LNCAP (cell line): ENCODE measurements around the gene ADAMTS19.

Experiments
- TF ChIP-seq, protein P1 (sequence below): fragments of 450-650 bp; IDR thresholded peaks from 2 replicates; pipeline ENCODE4 v1.5.1; 2017; ENCODE audit warnings: mild to moderate bottlenecking

Gene ADAMTS19

DNA sequence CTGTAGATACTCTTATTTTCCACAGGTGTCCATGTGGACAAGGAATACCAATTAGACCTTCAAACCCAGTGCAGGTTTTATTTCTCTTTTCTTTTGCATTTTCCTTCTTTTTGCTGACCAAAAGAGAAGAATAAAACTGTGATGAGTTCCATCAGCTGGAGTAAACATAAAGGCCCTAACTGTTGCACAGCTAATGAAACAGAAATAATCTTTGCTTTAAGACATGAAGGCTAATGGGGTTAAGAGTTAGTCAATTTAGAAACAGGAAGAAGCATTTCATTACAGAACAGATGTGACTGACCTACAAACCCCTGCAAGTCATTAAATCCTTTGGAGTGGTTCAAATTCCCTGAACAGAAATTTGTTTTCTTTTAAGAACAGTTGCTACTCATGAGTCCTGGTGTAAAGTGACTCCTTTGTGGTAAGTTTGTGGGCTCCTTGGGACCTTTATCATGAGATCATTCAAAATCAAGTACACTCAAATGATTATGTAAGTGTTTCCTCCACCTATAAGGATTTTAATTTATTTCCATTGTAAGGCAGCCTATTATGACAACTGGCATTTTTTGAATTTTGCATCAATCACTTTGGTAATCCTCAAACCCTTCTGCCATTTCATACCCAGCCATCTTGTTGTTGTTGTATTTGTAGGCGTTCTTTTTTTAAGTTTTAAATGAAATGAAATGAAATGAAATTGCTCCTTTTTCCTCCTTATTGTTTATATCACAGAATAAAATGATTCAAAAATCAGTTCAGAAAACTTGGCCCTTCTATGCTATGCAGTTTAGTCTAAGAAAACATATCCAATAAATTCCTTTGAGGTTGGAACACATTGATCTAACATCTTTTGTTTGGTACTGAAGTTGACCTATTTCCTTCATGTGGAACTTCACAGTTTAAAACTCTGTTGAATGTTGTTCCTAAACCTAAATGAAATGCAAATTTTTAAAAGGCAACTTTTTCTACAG, 289.1 kb downstream of the ADAMTS19 start:
- TF ChIP-seq, protein P1, sequence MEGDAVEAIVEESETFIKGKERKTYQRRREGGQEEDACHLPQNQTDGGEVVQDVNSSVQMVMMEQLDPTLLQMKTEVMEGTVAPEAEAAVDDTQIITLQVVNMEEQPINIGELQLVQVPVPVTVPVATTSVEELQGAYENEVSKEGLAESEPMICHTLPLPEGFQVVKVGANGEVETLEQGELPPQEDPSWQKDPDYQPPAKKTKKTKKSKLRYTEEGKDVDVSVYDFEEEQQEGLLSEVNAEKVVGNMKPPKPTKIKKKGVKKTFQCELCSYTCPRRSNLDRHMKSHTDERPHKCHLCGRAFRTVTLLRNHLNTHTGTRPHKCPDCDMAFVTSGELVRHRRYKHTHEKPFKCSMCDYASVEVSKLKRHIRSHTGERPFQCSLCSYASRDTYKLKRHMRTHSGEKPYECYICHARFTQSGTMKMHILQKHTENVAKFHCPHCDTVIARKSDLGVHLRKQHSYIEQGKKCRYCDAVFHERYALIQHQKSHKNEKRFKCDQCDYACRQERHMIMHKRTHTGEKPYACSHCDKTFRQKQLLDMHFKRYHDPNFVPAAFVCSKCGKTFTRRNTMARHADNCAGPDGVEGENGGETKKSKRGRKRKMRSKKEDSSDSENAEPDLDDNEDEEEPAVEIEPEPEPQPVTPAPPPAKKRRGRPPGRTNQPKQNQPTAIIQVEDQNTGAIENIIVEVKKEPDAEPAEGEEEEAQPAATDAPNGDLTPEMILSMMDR: no peak

DNA sequence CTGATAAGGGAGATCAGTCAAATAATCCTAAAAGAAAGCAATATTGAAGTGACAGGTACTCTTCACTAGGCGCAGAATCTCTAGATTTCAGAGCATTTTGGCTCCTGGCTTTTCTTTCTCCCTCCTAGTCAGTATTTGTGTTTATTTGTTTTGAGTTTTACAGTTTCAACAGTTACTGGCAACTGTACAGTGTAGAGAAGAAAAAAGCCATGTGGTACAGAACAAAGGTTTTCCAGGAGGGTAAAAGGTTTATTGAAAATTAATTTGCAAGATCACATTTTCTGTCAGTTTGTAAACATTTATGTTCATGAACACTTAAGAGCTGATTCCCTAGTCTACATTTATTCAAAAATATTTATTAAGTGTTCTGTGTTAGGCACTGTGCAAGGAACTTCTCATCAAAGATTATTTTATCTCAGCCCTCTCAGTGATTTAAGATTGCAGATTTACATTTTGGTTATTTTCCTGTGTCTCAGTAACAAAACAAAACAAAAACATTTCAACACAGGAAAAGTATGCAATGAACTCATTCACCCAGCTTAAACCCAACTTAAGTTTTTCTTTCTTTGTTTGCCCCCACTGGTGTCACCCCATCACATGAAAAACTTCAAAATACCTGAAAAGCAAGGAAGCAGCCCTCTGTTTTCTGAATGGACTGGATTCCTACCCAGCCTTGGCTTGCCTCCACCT, 300.7 kb downstream of the ADAMTS19 start:
- TF ChIP-seq, protein P1: no peak

DNA sequence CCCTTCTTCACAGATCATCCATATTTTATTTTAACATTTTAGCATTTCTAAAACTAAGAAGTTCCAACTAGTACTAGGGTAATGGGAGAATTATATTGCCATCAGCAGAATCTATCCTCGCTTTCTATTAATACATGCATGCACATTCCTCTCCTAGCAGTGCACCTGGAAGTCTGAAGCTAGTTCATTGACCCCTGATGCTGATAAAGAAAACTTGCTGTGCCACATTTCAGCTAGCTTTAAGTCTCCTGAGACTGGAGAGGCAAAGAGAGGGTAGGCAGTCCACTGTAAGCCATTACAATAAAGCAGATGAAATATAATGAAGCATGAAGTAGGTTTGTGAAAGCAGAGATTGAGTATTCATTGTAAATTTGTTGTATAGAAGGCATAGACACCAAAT, 303.6 kb downstream of the ADAMTS19 start:
- TF ChIP-seq, protein P1: no peak

DNA sequence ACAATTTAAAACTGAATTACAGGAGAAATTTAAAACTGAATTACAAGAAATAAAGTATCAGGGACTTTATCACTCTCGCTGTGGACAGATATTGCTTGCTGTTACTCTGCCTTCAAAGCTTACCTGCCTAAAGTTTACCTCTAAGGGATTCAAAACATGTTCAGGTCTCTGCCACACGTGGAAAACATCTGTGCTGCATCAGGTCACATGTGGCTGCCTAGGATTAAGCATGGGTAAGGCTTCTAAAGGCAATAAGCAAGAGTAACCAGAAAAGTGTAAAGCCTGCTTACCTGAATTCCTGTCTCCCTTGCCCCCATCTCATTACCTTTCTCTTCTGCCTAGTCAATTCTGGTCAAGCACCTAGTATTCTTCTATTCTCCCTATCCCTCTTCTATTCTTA, 306.7 kb downstream of the ADAMTS19 start:
- TF ChIP-seq, protein P1: no peak

DNA sequence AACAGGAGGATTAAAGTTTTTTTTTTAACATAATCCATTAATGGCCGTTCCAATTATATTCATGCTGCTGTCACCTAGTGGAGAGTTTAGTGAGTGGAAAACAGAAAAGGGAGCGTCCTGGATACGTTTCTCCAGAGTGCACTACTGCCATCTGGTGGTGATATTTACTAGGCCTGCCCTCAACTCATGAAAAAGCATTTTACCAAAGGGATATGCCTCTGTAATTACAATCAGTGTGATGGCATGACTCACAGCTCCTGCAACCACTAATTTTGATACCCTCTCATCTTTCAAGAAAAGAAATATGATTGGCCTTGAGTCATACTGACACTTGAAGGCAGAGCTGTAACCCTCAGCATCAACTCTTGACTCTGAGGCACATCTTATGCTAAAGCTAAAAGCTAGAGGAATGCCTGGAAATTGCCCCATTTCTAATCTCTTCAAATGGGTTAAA, 307.9 kb downstream of the ADAMTS19 start:
- TF ChIP-seq, protein P1: peak; percentile 99

DNA sequence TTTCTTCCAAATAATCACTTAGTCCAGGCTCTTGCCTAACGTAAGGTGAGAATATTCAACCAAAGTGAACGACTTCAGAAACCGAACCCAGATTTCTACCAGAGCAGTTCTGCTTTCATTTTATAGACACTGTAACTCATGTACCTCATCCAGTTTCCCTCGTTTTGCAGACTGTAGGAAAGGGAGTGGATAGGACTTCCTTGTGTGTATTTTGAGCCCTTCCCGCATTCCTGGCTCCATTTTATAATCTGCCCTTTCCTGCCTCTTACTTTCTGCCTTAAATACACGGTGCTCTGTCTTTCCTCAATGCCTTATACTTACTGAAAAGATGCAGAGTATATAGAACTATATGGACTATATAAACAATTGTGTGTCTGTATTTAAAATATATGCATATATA, 308.6 kb downstream of the ADAMTS19 start:
- TF ChIP-seq, protein P1: no peak

DNA sequence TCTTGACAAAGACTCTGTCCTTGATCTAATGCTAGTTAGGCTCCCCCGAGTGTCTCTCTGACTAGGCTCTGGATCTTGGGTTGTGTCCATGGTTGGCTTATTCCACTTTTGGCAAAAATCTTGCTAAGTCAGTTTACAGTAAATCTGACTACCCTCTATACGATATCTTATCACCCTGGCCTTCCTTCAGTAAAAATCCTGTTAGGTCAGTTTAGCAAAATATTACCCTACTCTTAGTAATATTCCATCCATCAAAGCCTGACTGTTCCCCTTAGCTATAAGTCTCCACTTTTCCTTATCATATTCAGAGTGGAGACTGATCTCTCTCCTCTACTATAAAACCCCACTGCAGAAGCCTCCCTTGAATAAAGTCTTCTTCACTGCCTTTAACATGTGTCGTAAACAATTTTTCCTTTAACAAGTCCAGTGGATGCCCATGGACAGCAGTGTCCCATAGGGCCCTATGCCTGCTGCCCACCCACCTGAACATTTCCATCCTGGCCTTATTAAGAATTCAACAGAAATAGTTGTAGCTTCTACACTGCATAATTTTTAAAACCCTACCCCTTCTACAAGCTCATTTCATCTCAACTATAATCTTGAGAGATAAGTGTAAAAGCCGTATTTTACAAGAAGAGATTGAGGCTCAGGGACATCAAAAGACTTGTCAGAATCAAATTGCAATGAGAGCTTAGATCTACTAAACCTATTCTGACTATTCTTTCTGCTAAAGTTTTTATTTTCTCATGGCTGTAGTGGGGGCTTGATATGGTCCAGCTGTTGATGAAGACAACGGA, 310.1 kb downstream of the ADAMTS19 start:
- TF ChIP-seq, protein P1: no peak
